OCI-LY1 (cell line): ENCODE data around the gene KCNJ1.

Experiments
- H2AFZ ChIP-seq: fragments of 200-600 bp; sonication (generic), shearing (Covaris generic); 2 replicates; pipeline ENCODE4 v1.6.0; 2014; ENCODE audit warnings: antibody characterized with exemption, mild to moderate bottlenecking, low read length
- H3F3A ChIP-seq: fragments of 200-600 bp; sonication (generic), shearing (Covaris generic); 2 replicates; pipeline ENCODE4 v1.6.0; 2014; ENCODE audit warnings: mild to moderate bottlenecking, antibody characterized with exemption, low read length, moderate library complexity; ENCODE audit not compliant: insufficient read depth
- H3K27ac ChIP-seq: fragments of 200-600 bp; sonication (generic); 2 replicates; pipeline ENCODE4 v1.5.1; 2014; ENCODE audit warnings: low read length, mixed run types, mild to moderate bottlenecking, low read depth; ENCODE audit not compliant: poor library complexity, severe bottlenecking
- H3K27me3 ChIP-seq: fragments of 200-600 bp; sonication (generic); 2 replicates; pipeline ENCODE4 v1.6.0; 2014; ENCODE audit warnings: antibody characterized with exemption, mild to moderate bottlenecking, low read length, moderate library complexity; ENCODE audit not compliant: insufficient read depth
- H3K36me3 ChIP-seq: fragments of 200-600 bp; sonication (generic); 2 replicates; pipeline ENCODE4 v1.6.1; 2014; ENCODE audit warnings: mild to moderate bottlenecking, antibody characterized with exemption, low read length, moderate library complexity, mixed read lengths; ENCODE audit not compliant: insufficient read depth
- H3K4me1 ChIP-seq: fragments of 200-600 bp; sonication (generic); 2 replicates; pipeline ENCODE4 v1.5.1; 2014; ENCODE audit warnings: mild to moderate bottlenecking, low read length, moderate library complexity; ENCODE audit not compliant: insufficient read depth, severe bottlenecking
- H3K4me2 ChIP-seq: fragments of 200-600 bp; sonication (generic), shearing (Covaris generic); 2 replicates; pipeline ENCODE4 v1.6.1; 2014; ENCODE audit warnings: low read length
- H3K4me3 ChIP-seq: fragments of 200-600 bp; sonication (generic); 2 replicates; pipeline ENCODE4 v1.5.1; 2014; ENCODE audit warnings: low read length, low read depth, mild to moderate bottlenecking, mixed read lengths; ENCODE audit not compliant: poor library complexity, severe bottlenecking
- H3K79me2 ChIP-seq: fragments of 200-600 bp; shearing (Covaris generic); 2 replicates; pipeline ENCODE4 v1.6.1; 2016; ENCODE audit warnings: mixed run types, low read length, mixed read lengths; ENCODE audit not compliant: insufficient read depth
- H3K9ac ChIP-seq: fragments of 200-600 bp; sonication (generic), shearing (Covaris generic); 2 replicates; pipeline ENCODE4 v1.6.1; 2014; ENCODE audit warnings: mild to moderate bottlenecking, low read length, mixed read lengths
- H3K9me2 ChIP-seq: fragments of 200-600 bp; sonication (generic), shearing (Covaris generic); 2 replicates; pipeline ENCODE4 v1.6.1; 2014; ENCODE audit warnings: low read depth, mild to moderate bottlenecking, low read length, mixed read lengths
- H3K9me3 ChIP-seq: fragments of 200-600 bp; shearing (Covaris generic); 2 replicates; pipeline ENCODE4 v1.6.1; 2014; ENCODE audit warnings: low read length, mixed read lengths
- H4K20me1 ChIP-seq: fragments of 200-600 bp; sonication (generic), shearing (Covaris generic); 2 replicates; pipeline ENCODE4 v1.6.0; 2016; ENCODE audit warnings: mild to moderate bottlenecking, low read length; ENCODE audit not compliant: insufficient read depth
- EZH2 ChIP-seq: fragments of 200-600 bp; sonication (generic), shearing (Covaris generic); IDR thresholded peaks from 2 replicates; pipeline ENCODE4 v1.8.0; 2017; ENCODE audit warnings: borderline replicate concordance, mixed run types, mild to moderate bottlenecking, antibody characterized with exemption, low read length, moderate library complexity, mixed read lengths
- TF ChIP-seq, protein P1 (sequence below): fragments of 200-600 bp; sonication (generic), shearing (Covaris generic); IDR thresholded peaks from 2 replicates; pipeline ENCODE4 v1.5.1; 2017; ENCODE audit warnings: mild to moderate bottlenecking, antibody characterized with exemption, low read length, moderate library complexity, mixed read lengths

KCNJ1 gene

DNA sequence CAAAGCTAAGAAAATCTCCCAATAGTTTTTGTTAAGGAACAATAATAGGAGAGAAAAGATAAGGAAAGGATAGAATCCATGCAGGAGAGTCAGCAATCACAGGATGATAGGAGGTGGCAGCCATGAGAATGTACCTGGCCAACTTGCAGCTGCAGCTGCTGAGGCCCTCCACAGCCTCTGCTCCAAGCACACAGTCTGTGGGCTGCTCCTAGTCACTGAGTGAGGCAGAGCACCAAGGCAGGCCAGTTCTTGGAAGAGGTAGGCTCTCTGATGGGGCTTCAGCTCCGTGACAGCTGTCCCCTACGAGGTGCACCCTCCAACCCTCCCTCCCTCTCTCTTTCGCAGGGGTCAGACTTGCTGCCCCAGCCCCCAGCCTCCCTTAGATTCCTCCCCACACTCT lies 5.5 kb upstream of the KCNJ1 start:
- no peaks in the 10 kb centered on the region for H3K27me3 ChIP-seq
- H3K4me1 ChIP-seq: no peaks in the 10 kb centered on the region
- H3K9me3 ChIP-seq: no peaks in the 10 kb centered on the region
- no peak overlapping the region for H3K27ac ChIP-seq
- H3K9ac ChIP-seq: no peak overlapping the region
- TF ChIP-seq, protein P1, sequence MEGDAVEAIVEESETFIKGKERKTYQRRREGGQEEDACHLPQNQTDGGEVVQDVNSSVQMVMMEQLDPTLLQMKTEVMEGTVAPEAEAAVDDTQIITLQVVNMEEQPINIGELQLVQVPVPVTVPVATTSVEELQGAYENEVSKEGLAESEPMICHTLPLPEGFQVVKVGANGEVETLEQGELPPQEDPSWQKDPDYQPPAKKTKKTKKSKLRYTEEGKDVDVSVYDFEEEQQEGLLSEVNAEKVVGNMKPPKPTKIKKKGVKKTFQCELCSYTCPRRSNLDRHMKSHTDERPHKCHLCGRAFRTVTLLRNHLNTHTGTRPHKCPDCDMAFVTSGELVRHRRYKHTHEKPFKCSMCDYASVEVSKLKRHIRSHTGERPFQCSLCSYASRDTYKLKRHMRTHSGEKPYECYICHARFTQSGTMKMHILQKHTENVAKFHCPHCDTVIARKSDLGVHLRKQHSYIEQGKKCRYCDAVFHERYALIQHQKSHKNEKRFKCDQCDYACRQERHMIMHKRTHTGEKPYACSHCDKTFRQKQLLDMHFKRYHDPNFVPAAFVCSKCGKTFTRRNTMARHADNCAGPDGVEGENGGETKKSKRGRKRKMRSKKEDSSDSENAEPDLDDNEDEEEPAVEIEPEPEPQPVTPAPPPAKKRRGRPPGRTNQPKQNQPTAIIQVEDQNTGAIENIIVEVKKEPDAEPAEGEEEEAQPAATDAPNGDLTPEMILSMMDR: no peak
- TF ChIP-seq EZH2: no peak
- H3K4me3 ChIP-seq: no peak overlapping the region
- no peaks in the 10 kb centered on the region for H3K79me2 ChIP-seq
- no peaks in the 10 kb centered on the region for H3F3A ChIP-seq
- no peaks in the 10 kb centered on the region for H4K20me1 ChIP-seq
- no peaks in the 10 kb centered on the region for H3K9me2 ChIP-seq
- no peaks in the 10 kb centered on the region for H3K36me3 ChIP-seq
- no peak overlapping the region for H3K4me2 ChIP-seq
- no peak overlapping the region for H2AFZ ChIP-seq

DNA sequence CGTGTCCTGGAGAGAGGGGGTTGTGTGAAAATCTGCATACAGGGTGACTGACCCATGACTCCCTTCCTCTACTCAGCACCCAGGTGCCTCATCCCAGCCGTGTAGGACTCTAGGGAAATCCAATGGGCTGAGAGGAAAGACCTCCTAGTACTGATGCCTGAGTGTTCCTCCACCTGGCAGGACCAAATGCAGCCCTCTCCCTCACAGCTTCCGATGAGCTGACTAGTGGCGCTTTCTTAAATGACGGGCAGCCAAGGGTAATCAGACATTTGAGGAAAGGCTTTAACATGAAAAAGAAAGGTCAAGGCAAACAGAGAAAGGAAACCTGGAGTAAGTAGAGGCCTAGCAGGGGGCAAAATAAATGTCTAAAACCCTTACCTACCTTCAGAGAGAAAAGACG lies 5.0 kb upstream of the KCNJ1 start:
- H3K27me3 ChIP-seq: no peaks in the 10 kb centered on the region
- no peak overlapping the region for H3K4me3 ChIP-seq
- H3K4me2 ChIP-seq: no peak overlapping the region

DNA sequence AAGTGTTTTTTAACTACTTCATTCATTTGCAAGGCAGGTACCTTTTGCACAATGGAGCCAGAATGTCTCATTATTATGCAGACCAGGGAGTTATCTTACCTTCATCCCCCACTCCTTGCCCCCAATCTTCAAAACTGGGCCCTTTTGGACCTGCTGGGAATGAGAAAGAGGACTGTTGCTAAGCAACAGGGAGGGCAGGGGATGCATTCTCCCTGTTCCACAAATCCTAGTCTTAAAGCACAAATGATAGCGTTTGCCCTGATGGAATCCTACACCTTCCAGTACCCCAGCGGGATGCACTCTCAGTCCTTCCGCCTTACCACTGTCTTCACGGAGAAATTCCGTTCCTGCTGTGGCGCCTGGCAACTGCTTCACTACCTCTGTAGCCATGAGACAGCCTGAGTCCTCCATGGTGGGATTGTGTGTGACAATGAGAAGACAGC lies 4.1 kb upstream of the KCNJ1 start:
- Histone ChIP-seq H3K4me1 (no peaks in the 10 kb centered on the region), H4K20me1 (no peaks in the 10 kb centered on the region), H3K79me2 (no peaks in the 10 kb centered on the region), H3K4me2 (no peak overlapping the region), H3K27ac (no peak overlapping the region), H3K9me2 (no peaks in the 10 kb centered on the region), H3F3A (no peaks in the 10 kb centered on the region), H3K9ac (no peak overlapping the region), H3K36me3 (no peaks in the 10 kb centered on the region), H2AFZ (no peak overlapping the region), H3K4me3 (no peak overlapping the region), H3K9me3 (no peaks in the 10 kb centered on the region), H3K27me3 (no peaks in the 10 kb centered on the region)
- TF ChIP-seq, protein P1: no peak
- TF ChIP-seq EZH2: no peak

More for the DNA sequence above, 5.0 kb upstream of the KCNJ1 start:
- Histone ChIP-seq H3F3A (no peaks in the 10 kb centered on the region), H3K9ac (no peak overlapping the region), H2AFZ (no peak overlapping the region), H3K27ac (no peak overlapping the region), H3K4me1 (no peaks in the 10 kb centered on the region), H3K36me3 (no peaks in the 10 kb centered on the region), H4K20me1 (no peaks in the 10 kb centered on the region), H3K9me3 (no peaks in the 10 kb centered on the region), H3K79me2 (no peaks in the 10 kb centered on the region), H3K9me2 (no peaks in the 10 kb centered on the region)
- TF ChIP-seq EZH2: no peak
- TF ChIP-seq, protein P1: no peak
